K562 (cell line): Measurements from ENCODE around the gene COL11A2. TPM values are rescaled to one million over a fixed set of nuclear protein-coding genes. Genes with fewer than 3 reads are reported as not detected.
A peak's percentile ranks its signal among the peaks of the same experiment; 100 is the strongest.

ENCODE experiments used
- ATAC-seq: fragments of 200-7000 bp; cut with Tn5 transposase; 3 replicates; pipeline ENCODE4 v1.9.1; 2020; ENCODE audit warnings: moderate library complexity
- BruUV-seq: library from RNA; stranded (reverse); fragments of 400-500 nt; replicated peaks from 2 replicates; lab custom pipeline; 2021; lab: Mats Ljungman, UMichigan
- CTCF ChIA-PET: fragments of 300-600 bp; formaldehyde crosslinking; extraction: SDS; loops from one replicate; lab custom pipeline; 2021; ENCODE audit warnings: low intra/inter-chr PET ratio; lab: Yijun Ruan, JAX
- POLR2A ChIA-PET: fragments of 300-600, 350-650 bp; sonication (Branson Sonifier 250); formaldehyde crosslinking; extraction: SDS; loops from one replicate; lab custom pipeline; 2021; ENCODE audit warnings: antibody characterized with exemption, inconsistent platforms; lab: Yijun Ruan, JAX
- DNase-seq, 4 experiments: peaks; one replicate each; pipeline versions ENCODE4 v3.0.0 to v3.0.0-alpha.2; 2011 to 2018; ENCODE audit warnings: low spot score in 3 of 4, mixed read lengths in 3 of 4; ENCODE audit errors: extremely low read depth in 1 of 4
- FAIRE-seq: peaks from 2 replicates; lab custom pipeline; 2011; peaks lifted over from hg19 to GRCh38; lab: Jason Lieb, UNC
- H2AFZ ChIP-seq: 2 replicates; pipeline ENCODE4 v1.6.0; 2011; ENCODE audit warnings: low read depth, low read length, control low read depth, inconsistent platforms
- H3K27ac ChIP-seq: fragments of 200-600 bp; 3 replicates; pipeline ENCODE4 v1.8.0; 2011; ENCODE audit warnings: low read depth, mild to moderate bottlenecking, control low read depth, inconsistent platforms, low read length, moderate library complexity, mixed read lengths; ENCODE audit errors: extremely low read depth
- H3K27me3 ChIP-seq, 2 experiments: fragments of 300-600 bp in 1 of 2; 2 replicates in 1 of 2; 3 replicates in 1 of 2; pipeline versions ENCODE4 v1.6.0 to v1.8.0; 2011; ENCODE audit warnings: inconsistent platforms in 2 of 2, low read length in 2 of 2, mild to moderate bottlenecking in 1 of 2, mixed read lengths in 1 of 2, moderate library complexity in 1 of 2; ENCODE audit not compliant: control insufficient read depth in 2 of 2, insufficient read depth in 2 of 2
- H3K36me3 ChIP-seq: fragments of 300-600 bp; 3 replicates; pipeline ENCODE4 v1.8.0; 2011; ENCODE audit warnings: mild to moderate bottlenecking, low read length, inconsistent platforms; ENCODE audit not compliant: control insufficient read depth, insufficient read depth
- H3K4me1 ChIP-seq, 2 experiments: fragments of 200-600 bp in 1 of 2; replicated peaks in 1 of 2; 2 replicates in 1 of 2; 3 replicates in 1 of 2; pipeline versions ENCODE4 v1.5.1 to v1.8.0; 2011; ENCODE audit warnings: inconsistent platforms in 2 of 2, low read length in 2 of 2, mild to moderate bottlenecking in 1 of 2, mixed read lengths in 1 of 2, moderate library complexity in 1 of 2; ENCODE audit not compliant: control insufficient read depth in 2 of 2, insufficient read depth in 2 of 2
- H3K4me2 ChIP-seq: 2 replicates; pipeline ENCODE4 v1.6.1; 2011; ENCODE audit warnings: low read length, control low read depth, inconsistent platforms, mixed read lengths; ENCODE audit not compliant: insufficient read depth
- H3K4me3 ChIP-seq: fragments of 200-600 bp; sonication (generic), shearing (Covaris generic); 2 replicates; pipeline ENCODE4 v1.5.1; 2016; ENCODE audit warnings: control low read depth, inconsistent platforms
- H3K79me2 ChIP-seq: fragments of 200-600 bp; 3 replicates; pipeline ENCODE4 v1.8.0; 2011; ENCODE audit warnings: low read length, inconsistent platforms; ENCODE audit not compliant: control insufficient read depth, insufficient read depth
- H3K9ac ChIP-seq, 2 experiments: 2 replicates each; pipeline versions ENCODE4 v1.6.0 to v1.6.1; 2011; ENCODE audit warnings: low read depth in 2 of 2, low read length in 2 of 2, control low read depth in 1 of 2, inconsistent platforms in 1 of 2, mild to moderate bottlenecking in 1 of 2, mixed read lengths in 1 of 2; ENCODE audit not compliant: insufficient read depth in 1 of 2
- H3K9me1 ChIP-seq: one replicate; pipeline ENCODE4 v1.6.0; 2011; ENCODE audit warnings: inconsistent platforms, mild to moderate bottlenecking, low read length, moderate library complexity; ENCODE audit not compliant: control insufficient read depth, insufficient read depth
- H3K9me3 ChIP-seq: replicated peaks from 2 replicates; pipeline ENCODE4 v1.5.1; 2011; ENCODE audit warnings: low read depth, low read length, inconsistent platforms; ENCODE audit not compliant: control insufficient read depth, insufficient read depth
- H4K20me1 ChIP-seq: replicated peaks from 2 replicates; pipeline ENCODE4 v1.6.1; 2011; ENCODE audit warnings: low read length, inconsistent platforms, mixed read lengths; ENCODE audit not compliant: control insufficient read depth, insufficient read depth
- E2F6 ChIP-seq, 2 experiments: IDR thresholded peaks; 2 replicates each; pipeline ENCODE4 v1.6.1; 2011; ENCODE audit warnings: borderline replicate concordance in 1 of 2, control low read depth in 1 of 2, low read depth in 1 of 2, low read length in 1 of 2, mild to moderate bottlenecking in 1 of 2, mixed read lengths in 1 of 2, moderate library complexity in 1 of 2; ENCODE audit not compliant: insufficient read depth in 1 of 2, insufficient read length in 1 of 2, poor library complexity in 1 of 2, severe bottlenecking in 1 of 2; ENCODE audit errors: extremely low read depth in 1 of 2
- WGBS: fragments of 100-300 bp; shearing (Covaris generic); methylation state at CpG from one replicate; pipeline ENCODE4 v1.1.6; 2016; ENCODE audit warnings: low coverage, mixed read lengths; ENCODE audit not compliant: insufficient coverage; ENCODE audit errors: missing lambda C conversion rate; 5-methylcytosine and 5-hydroxymethylcytosine counted together
- in situ Hi-C: fragments of 300-500 bp; cut with MboI; formaldehyde crosslinking; loops from 4 replicates; pipeline ENCODE4 v1.15.0; 2018; ENCODE audit warnings: inconsistent platforms, mixed read lengths
- intact Hi-C: fragments of 100-400 bp; cut with micrococcal nuclease; formaldehyde crosslinking; loops from 2 replicates; pipeline ENCODE4 v1.14.2; 2022
- polyA plus RNA-seq, 8 experiments: library from polyadenylated mRNA; depleted of rRNA in 4 of 8; stranded (reverse) in 5 of 8; unstranded in 3 of 8; fragments of >200 nt; fragmentation: Nextera tagmentation in 2 of 8; fragmentation: Illumina TruSeq in 1 of 8; extraction: Ambion mirVana in 2 of 8; extraction: Trizol in 1 of 8; gene quantifications; 2 replicates each; pipeline versions ENCODE4 v1.2.1 to v1.2.3, GENCODE V29; 2011 to 2014; ENCODE audit warnings: inconsistent platforms in 1 of 8, missing spikeins in 1 of 8
- total RNA-seq, 7 experiments: library from RNA; depleted of rRNA in 6 of 7; stranded (reverse); fragments of >200 nt in 6 of 7; fragmentation: Illumina TruSeq in 2 of 7; extraction: Trizol in 2 of 7; gene quantifications; 2 replicates each; pipeline versions ENCODE4 v1.2.1 to v1.2.3, GENCODE V29; 2011 to 2021; ENCODE audit warnings: low replicate concordance in 1 of 7
- TF ChIP-seq, protein P1 (sequence below), 3 experiments: fragments of 200-800 bp in 1 of 3; sonication (Bioruptor generic) in 1 of 3; sonication (generic) in 1 of 3; formaldehyde crosslinking in 1 of 3; IDR thresholded peaks; 2 replicates each; pipeline versions ENCODE4 v1.6.1 to v1.8.0; 2016 to 2022; ENCODE audit warnings: mild to moderate bottlenecking in 2 of 3, missing compliant biosample characterization in 2 of 3, missing genetic modification characterization in 2 of 3, missing genetic modification reagents in 1 of 3

COL11A2 gene
- total and polyA plus RNA-seq, 9 of the 15 experiments (the other 6 are each of a cell fraction or from before 2014, with no cell fraction given), result 0.04 to 0.35 (median 0.09) TPM; not detected in 1

DNA sequence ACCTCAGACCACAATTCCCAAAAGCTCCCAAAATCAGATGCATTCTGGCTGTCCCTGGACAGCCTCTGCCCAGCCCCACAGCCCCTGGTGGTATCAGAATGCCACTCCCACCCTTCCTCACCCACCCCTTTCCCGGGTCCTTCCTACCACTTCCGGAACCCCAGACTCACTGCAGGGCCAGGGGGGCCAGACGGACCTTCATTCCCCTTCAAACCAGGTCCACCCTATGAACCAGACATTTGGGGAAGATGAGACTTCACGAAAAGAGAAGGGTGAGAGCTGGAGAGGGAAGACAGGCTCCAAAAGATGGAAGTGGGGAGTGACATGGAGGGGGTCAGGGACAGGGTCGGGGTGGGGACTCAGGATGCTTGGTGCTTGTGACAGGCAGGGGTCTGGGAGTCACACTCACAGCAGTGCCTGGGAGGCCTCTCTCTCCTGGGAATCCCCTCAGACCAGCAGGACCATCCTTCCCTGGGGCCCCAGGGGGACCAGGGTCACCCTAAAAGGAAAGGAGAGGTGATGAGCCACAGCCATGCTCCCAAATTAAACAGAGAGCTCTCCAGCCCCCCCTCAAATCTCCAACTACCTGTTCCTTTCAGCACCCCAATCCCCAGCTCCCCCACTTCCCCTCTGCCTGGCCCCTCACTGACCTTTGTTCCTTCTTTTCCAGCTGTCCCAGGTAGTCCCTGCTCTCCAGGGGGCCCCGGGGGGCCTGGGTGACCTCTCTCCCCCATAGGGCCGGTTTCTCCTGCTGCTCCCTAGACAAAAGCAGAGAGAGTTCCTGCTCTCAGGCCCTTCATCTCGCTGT is 20.2 kb downstream of the COL11A2 start:
- intact Hi-C loops (no loop called here), in situ Hi-C loops (no loop called here)
- Histone ChIP-seq H3K27me3 (peaks cover 3 to 25% of the 10 kb centered on the region in 2 experiments; a peak in 4 of 5 replicates), H3K4me2 (no peak overlapping the region), H3K36me3 (no peaks in the 10 kb centered on the region), H3K9ac (no peak overlapping the region), H3K4me1 (peaks cover 0 to 4% of the 10 kb centered on the region in 2 experiments; a peak in 1 of 5 replicates), H2AFZ (no peak overlapping the region), H3K4me3 (no peak overlapping the region), H4K20me1 (peaks cover 4% of the 10 kb centered on the region; the same call in 1 of the 2 replicates), H3K9me3 (no peaks in the 10 kb centered on the region), H3K9me1 (no peaks in the 10 kb centered on the region), H3K27ac (no peak overlapping the region), H3K79me2 (no peaks in the 10 kb centered on the region)
- no peak for DNase-seq
- ChIA-PET CTCF (interaction anchor here (1.0 to 2.7 kb wide), 5 partner anchors 46 to 172 kb away, joined by 4 to 20 read pairs (median 12); no protein-coding TSS in a partner anchor), POLR2A (interaction anchor here (0.9 kb wide), 1 partner anchor 99 kb away, joined by 3 read pairs; the partner anchor contains the start of genes RPS18 and VPS52)
- 5% methylated on average over 7 of the region's 8 CpGs for WGBS
- FAIRE-seq, result no peak
- no peak for TF ChIP-seq E2F6 (IDR thresholded peaks at IDR 0.05; ENCODE audit: borderline replicate concordance in 1 of 2, extremely low read depth in 1 of 2, insufficient read depth in 1 of 2, insufficient read length in 1 of 2, low read depth in 1 of 2, low read length in 1 of 2, poor library complexity in 1 of 2, severe bottlenecking in 1 of 2)
- TF ChIP-seq, protein P1, sequence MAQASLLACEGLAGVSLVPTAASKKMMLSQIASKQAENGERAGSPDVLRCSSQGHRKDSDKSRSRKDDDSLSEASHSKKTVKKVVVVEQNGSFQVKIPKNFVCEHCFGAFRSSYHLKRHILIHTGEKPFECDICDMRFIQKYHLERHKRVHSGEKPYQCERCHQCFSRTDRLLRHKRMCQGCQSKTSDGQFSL (CRISPR knock-in tag; IDR thresholded peaks at IDR 0.05), result peak; percentile 67; the same call in 1 of the 2 replicates
- TF ChIP-seq, protein P1 (tag; IDR thresholded peaks at IDR 0.05), result no peak
- BruUV-seq, result no TSS peak
- no peak for ATAC-seq
